Prostate gland (tissue), 2 donors: Measurements from ENCODE around the gene C2. TPM values are rescaled to one million over a fixed set of nuclear protein-coding genes. Genes with fewer than 3 reads are reported as not detected.

ENCODE experiments used
- DNase-seq: peaks from one replicate; pipeline ENCODE4 v3.0.0-alpha.2; 2019; ENCODE audit warnings: low spot score
- H3K27ac ChIP-seq, 2 donors: fragments of 200-600 bp; sonication (generic); 2 replicates each; pipeline ENCODE4 v1.5.1; 2017 to 2019
- H3K27me3 ChIP-seq: fragments of 200-600 bp; sonication (generic); replicated peaks from 2 replicates; pipeline ENCODE4 v1.5.1; 2019; ENCODE audit not compliant: insufficient read depth
- H3K36me3 ChIP-seq, 2 donors: fragments of 200-600 bp; sonication (generic); 1 replicate in 1 of 2; 2 replicates in 1 of 2; pipeline versions ENCODE4 v1.5.1 to v1.8.1; 2017 to 2019
- H3K4me1 ChIP-seq: fragments of 200-600 bp; sonication (generic); replicated peaks from 2 replicates; pipeline ENCODE4 v1.5.1; 2019
- H3K4me3 ChIP-seq, 2 donors: fragments of 200-600 bp; sonication (generic); 2 replicates each; pipeline ENCODE4 v1.5.1; 2017 to 2019
- H3K9me3 ChIP-seq: fragments of 200-600 bp; sonication (generic); 2 replicates; pipeline ENCODE4 v1.5.1; 2017
- CTCF ChIP-seq, 4 experiments: fragments of 200-600 bp in 2 of 4; fragments of 450-650 bp in 2 of 4; sonication (generic) in 2 of 4; IDR thresholded peaks; 1 replicate in 3 of 4; 2 replicates in 1 of 4; pipeline ENCODE4 v1.5.1; 2016 to 2019; ENCODE audit warnings: antibody characterized with exemption in 4 of 4, mild to moderate bottlenecking in 2 of 4, moderate library complexity in 2 of 4
- POLR2A ChIP-seq: fragments of 450-650 bp; IDR thresholded peaks from one replicate; pipeline ENCODE4 v1.6.1; 2016; ENCODE audit warnings: antibody characterized with exemption, mild to moderate bottlenecking
- POLR2AphosphoS5 ChIP-seq: sonication (generic); formaldehyde crosslinking; IDR thresholded peaks from one replicate; pipeline ENCODE4 v1.6.1; 2017; ENCODE audit warnings: antibody characterized with exemption
- WGBS: methylation state at CpG from one replicate; pipeline ENCODE4 v1.1.5; 2018; 5-methylcytosine and 5-hydroxymethylcytosine counted together
- intact Hi-C: fragments of 100-400 bp; cut with DNase I; formaldehyde crosslinking; loops from one replicate; pipeline ENCODE4 v1.14.2; 2022
- total RNA-seq, 2 donors: library from RNA; depleted of rRNA; stranded (reverse); fragments of >200 nt; gene quantifications; one replicate each; pipeline ENCODE4 v1.1.0, GENCODE V29; 2016

The C2 gene
- total RNA-seq, 2 donors from 2014 or later = 7.9 to 16.0 TPM

- Histone ChIP-seq H3K36me3 (no peaks in the 10 kb centered on the region), H3K4me1 (peaks cover 13% of the 10 kb centered on the region), H3K4me3 (no peak within 1 kb of the TSS), H3K9me3 (no peaks in the 10 kb centered on the region), H3K27me3 (no peaks in the 10 kb centered on the region), H3K27ac (peak within 1 kb of the TSS; percentile 84 to 85)
- TF ChIP-seq POLR2A = peak; percentile 63
- TF ChIP-seq POLR2AphosphoS5 = peak; percentile 75
- TF ChIP-seq CTCF (IDR thresholded peaks at IDR 0.05) = peak in 1 of 4 experiments; percentile 3
- DNase-seq = peak; percentile 83
- intact Hi-C loops = loop anchor here (5.0 kb wide), 1 partner anchor 263 kb away; the partner anchor contains the start of gene LY6G5C
- 33% methylated on average over 11 of the region's 11 CpGs for WGBS
Measured at GRCh38 chr6:31945507-31946369, 18.2 kb downstream of the C2 start, which contains the start of gene CFB. Gene CFB, plus strand, starts transcription at chr6:31946095. Its CDS starts 127 bp downstream, at chr6:31946222.

- no peaks in the 10 kb centered on the region for H3K27me3 ChIP-seq
- peak overlapping the region; percentile 84 to 85 for H3K27ac ChIP-seq
- no peak for DNase-seq
- 81% methylated on average over 11 of the region's 11 CpGs for WGBS
- H3K36me3 ChIP-seq = no peaks in the 10 kb centered on the region
- H3K9me3 ChIP-seq = no peaks in the 10 kb centered on the region
- H3K4me1 ChIP-seq = peaks cover 13% of the 10 kb centered on the region
- intact Hi-C loops = loop anchor here (5.0 kb wide), 1 partner anchor 264 kb away; the partner anchor contains the start of gene LY6G5C
- TF ChIP-seq POLR2A (no peak), POLR2AphosphoS5 (no peak), CTCF (IDR thresholded peaks at IDR 0.05) (no peak)
- H3K4me3 ChIP-seq = no peak overlapping the region
Measured at GRCh38 chr6:31946370-31946885, 18.9 kb downstream of the C2 start.

GRCh38 chr6:31947070-31947675 lies 19.7 kb downstream of the C2 start:
- Histone ChIP-seq H3K4me3 (no peak overlapping the region), H3K4me1 (peaks cover 13% of the 10 kb centered on the region), H3K27ac (no peak overlapping the region), H3K9me3 (no peaks in the 10 kb centered on the region), H3K27me3 (no peaks in the 10 kb centered on the region), H3K36me3 (no peaks in the 10 kb centered on the region)
- TF ChIP-seq CTCF (IDR thresholded peaks at IDR 0.05) (no peak), POLR2AphosphoS5 (no peak), POLR2A (no peak)
- WGBS = 83% methylated on average over 24 of the region's 24 CpGs
- intact Hi-C loops = loop anchor here (5.0 kb wide), 1 partner anchor 265 kb away; the partner anchor contains the start of gene LY6G5C
- no peak for DNase-seq

- peaks cover 0 to 1% of the 10 kb centered on the region in 2 donors for H3K36me3 ChIP-seq
- no peak overlapping the region for H3K4me3 ChIP-seq
- DNase-seq = no peak
- no peaks in the 10 kb centered on the region for H3K9me3 ChIP-seq
- no peak overlapping the region for H3K27ac ChIP-seq
- peaks cover 13% of the 10 kb centered on the region for H3K4me1 ChIP-seq
- intact Hi-C loops = loop anchor here (5.0 kb wide), 1 partner anchor 266 kb away; the partner anchor contains the start of gene LY6G5C
- no peak for TF ChIP-seq POLR2AphosphoS5
- H3K27me3 ChIP-seq = no peaks in the 10 kb centered on the region
- WGBS = 87% methylated on average over 4 of the region's 4 CpGs
Measured at GRCh38 chr6:31947864-31948263, 20.3 kb downstream of the C2 start.

GRCh38 chr6:31948306-31948705 lies 20.8 kb downstream of the C2 start:
- DNase-seq = no peak
- Histone ChIP-seq H3K27ac (no peak overlapping the region), H3K9me3 (no peaks in the 10 kb centered on the region), H3K4me3 (no peak overlapping the region), H3K36me3 (peaks cover 0 to 5% of the 10 kb centered on the region in 2 donors), H3K4me1 (peaks cover 13% of the 10 kb centered on the region), H3K27me3 (no peaks in the 10 kb centered on the region)
- no peak for TF ChIP-seq CTCF (IDR thresholded peaks at IDR 0.05)
- no peak for TF ChIP-seq POLR2A
- TF ChIP-seq POLR2AphosphoS5 = no peak
- 75% methylated on average over 5 of the region's 5 CpGs for WGBS
- intact Hi-C loops = loop anchor here (5.0 kb wide), 1 partner anchor 266 kb away; the partner anchor contains the start of gene LY6G5C
